ENCODE results near the gene ZFYVE27.

DNA sequence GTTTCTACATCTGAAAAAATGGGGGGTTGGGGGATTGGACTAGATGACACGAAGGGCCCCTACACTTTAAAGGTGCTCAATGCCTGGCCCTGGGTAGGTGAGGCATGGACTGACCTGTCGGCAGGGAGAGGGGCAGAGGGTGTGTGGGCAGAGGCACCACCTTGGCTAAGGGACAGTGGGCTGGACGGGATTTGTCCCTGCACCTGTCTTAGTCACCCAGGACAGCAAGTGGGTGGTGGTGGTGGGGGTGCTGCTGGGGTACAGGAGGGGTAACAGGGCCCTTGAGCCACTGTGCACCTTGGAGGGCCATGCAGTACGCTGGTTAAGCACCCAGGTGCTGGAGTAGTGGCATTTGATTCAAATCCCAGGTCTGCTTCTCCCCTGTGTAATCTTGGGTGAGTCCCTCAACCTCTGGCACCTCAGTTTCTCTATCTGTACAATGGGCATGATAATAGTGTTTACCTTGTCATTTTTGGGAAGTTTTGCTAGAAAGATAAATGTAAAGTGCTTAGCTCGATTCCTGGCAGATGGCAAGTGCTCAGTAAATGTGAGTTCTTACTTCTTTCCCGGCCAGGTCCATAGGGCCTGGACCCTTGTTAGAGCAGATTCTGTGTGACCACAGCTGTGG is 53.0 kb downstream of the ZFYVE27 start:
- TF ChIP-seq MYC (IDR thresholded peaks at IDR 0.05; ENCODE audit: low read depth, low read length) = no peak
- no peak for TF ChIP-seq EZH2 (IDR thresholded peaks at IDR 0.05; ENCODE audit: borderline replicate concordance, low read depth, low read length, severe bottlenecking)
- TF ChIP-seq CTCF (IDR thresholded peaks at IDR 0.05; ENCODE audit: extremely low read depth in 1 of 2, insufficient read depth in 1 of 2, low read depth in 1 of 2, low read length in 2 of 2) = no peak
- no peak for TF ChIP-seq POLR2A (IDR thresholded peaks at IDR 0.05; ENCODE audit: low read depth, low read length)
